HG03139 (cell line): ENCODE measurements around the gene PLA2G1B.
"Not testable (repeated sequence)": the region's sequence is repeated elsewhere in the genome, so short reads cannot be mapped to it uniquely, and the experiment has no call there.

Experiments used
- ATAC-seq: cut with Tn5 transposase; IDR thresholded peaks from one replicate; pipeline ENCODE4 v1.9.1; 2021; ENCODE audit not compliant: unreplicated experiment

Gene PLA2G1B

DNA sequence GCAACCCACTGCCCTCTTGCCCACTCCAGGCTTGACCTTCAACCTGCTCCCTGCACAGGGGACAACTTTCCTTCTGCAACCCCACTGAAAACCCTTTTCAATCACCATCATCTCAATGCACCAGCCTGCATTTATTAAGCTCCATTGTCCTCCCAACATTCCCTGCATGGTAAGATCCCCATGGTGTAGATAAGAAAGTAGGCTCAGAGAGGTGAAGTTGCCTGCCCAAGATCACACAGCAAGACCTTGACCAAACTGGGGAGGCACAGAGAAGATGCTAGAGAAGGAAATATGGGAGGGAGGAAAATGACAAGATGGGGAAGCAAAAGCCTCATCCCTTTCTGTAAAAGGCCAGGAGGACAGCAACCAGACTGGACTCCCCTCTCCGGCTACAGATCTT, 31.5 kb upstream of the PLA2G1B start:
- no peak for ATAC-seq

- no peak for ATAC-seq
These were observed 31.0 kb upstream of the PLA2G1B start for GRCh38 chr12:120358412-120359100.

DNA sequence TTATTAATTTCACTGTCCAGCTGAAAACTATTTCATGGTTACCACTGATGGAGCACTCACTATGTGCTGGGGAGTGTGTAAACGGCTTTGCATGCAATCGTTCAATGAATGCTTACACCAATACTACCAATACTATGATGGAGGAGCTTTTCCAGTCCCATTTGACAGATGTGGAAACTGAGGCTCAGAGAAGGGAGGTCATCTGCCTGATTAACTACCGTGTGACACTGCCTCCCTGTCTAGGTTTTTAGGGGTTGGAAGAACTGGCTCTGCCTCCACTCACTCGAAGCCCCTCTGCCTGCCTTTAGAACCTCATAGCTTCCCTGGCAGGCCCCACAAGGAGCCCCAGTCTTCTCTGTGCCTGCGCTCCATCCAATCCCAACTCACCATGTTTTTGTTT, 29.5 kb upstream of the PLA2G1B start:
- ATAC-seq, result no peak

DNA sequence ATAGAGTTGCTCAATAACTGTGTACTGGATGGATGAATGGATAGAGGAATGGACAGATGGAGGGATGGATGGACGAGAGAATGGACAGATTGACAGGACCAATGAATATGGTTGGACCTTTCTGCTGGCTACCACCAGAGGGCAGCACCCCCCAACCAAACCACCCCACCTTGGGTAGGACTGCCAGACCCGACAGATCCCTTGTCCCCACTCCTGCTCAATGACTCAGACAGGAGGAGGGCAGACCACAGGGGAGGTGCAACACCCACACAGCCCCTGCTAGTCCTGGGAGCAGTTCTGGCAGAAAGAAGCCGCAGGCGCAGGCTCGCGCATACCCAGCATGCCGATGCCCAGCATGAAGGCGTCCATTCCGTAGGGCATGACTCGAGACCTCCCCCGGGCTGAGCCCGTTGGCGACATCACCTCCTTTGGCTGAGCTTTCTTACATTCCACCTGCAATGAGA, 29.0 kb upstream of the PLA2G1B start:
- ATAC-seq, result no peak

GRCh38 chr12:120353556-120354317, 26.2 kb upstream of the PLA2G1B start:
- no peak for ATAC-seq

DNA sequence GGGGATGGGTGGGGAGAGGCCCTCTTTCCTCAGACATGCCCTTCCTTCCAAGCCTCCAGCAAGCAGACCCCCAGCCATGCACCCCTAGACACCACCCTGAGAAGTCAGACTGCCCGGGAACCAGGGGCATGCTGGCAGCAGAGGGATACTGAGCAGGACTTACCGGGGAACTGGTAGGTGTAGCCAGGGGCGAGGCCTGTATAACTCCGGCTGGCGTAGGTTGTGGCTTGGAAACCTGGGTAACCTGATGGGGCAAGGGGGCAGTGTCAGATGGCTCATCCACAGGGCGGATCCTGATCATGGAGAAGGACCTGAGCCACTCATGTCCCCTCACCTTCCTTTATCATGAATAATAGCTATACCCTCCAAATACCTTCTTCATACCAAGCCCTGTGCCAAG, 25.6 kb upstream of the PLA2G1B start:
- no peak for ATAC-seq

GRCh38 chr12:120352117-120352516, 24.5 kb upstream of the PLA2G1B start:
- no peak for ATAC-seq

DNA sequence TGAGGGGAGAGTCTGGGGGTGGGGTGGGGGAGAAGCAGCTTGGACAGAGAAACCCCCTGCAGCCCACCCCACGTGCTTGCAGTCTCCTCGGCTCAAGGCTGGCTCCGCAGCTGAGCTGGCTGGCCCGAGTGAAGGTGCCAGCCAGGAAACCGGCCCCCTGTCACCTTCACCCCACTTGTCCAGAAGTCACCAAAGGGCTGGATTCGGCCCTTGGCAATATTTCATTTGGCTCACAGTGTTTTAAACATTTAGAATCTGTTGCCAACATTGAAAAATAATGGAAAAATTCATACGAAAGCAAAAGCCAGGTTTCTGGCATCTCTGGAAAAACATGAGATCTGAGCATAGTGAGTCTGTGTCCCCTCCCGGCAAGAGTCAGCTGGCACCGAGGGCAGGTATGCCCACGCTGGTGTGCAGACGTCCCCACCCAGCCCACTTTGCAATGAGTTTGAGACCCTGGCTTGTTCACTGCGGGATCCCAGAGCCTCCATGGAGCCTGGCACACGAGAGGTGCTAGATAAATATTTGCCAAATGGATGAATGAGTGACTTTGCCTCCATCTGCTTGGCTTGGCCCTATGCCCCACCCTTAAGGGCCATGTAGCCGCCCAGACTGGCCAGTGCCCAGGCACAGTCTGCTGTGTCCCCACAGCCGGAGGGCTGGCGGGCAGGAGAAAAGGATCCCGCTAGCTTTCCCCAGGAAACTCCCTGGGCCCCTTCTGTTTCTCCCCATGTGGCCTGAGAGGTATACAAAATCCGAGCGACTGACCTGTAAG, 23.2 kb upstream of the PLA2G1B start:
- ATAC-seq, result no peak

DNA sequence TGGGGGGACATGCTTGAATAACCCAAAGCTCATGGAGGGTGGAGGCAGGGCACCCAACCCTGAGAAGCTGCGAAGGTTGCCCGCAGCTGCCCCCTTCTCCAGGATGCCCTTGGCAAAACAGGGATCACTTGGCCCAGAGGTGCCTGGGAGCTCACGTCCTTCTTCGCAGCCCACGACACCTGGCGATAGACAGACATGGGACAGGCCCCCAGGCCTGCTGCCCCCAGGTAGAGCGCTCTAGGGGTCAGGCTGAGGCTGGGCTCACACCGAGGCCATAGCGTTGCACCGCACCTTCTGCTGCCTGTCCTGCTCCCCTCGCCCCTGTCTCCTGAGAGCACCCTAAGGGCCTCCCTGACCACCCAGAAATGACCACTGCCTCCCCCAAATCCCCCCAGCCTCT, 20.2 kb upstream of the PLA2G1B start:
- no peak for ATAC-seq

DNA sequence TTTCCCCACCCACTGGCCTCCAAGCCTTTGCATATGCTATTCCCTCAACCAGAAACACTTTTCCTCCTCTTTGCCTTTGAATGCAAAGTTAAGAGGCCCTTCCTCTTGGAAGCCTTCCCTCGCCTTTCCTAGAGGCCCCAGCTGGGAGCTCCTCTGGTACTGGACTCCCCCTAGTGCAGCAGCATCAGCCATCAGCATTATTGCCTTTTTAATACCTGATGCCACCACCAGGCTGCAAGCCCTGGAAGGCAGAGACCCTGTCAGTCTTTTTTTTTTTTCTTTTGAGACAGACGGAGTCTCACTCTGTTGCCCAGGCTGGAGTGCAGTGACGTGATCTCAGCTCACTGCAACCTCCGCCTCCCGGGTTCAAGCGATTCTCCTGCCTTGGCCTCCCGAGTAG, 19.1 kb upstream of the PLA2G1B start:
- ATAC-seq, result no peak

DNA sequence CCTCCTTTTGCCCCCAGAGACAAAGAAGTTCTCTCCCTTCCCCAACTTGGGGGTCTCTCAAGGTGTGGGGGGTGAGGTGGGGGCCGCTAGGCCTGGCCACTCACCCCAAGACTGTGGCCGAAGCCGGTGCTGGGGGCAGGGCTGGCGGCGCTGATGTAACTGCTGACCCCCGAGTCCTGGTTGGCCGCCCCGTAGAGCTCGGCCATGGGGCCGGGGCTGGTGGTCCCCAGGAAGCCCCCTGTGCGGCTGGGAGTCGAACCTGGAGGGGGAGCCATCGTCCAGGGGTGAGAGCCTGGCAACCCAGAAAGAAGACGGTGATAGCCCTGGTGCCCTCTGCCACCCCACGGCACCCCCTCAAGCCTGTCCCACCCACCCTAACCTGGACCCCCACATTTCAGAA, 18.5 kb upstream of the PLA2G1B start:
- ATAC-seq, result no peak

DNA sequence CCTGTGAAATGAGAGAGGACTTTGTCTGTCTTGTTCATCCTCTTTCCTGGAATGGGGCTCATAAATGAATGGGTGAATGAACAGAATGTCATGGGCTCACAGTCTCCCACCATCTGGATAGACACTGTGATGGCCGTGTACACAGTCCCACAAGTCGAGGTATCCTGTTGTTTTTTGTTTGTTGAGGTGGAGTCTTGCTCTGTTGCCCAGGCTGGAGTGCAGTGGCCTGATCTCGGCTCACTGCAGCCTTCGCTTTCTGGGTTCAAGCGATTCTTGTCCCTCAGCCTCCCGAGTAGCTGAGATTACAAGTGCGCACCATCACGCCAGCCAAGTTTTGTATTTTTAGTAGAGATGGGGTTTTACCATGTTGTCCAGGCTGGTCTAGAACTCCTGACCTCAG, 16.1 kb upstream of the PLA2G1B start:
- ATAC-seq, result no peak

DNA sequence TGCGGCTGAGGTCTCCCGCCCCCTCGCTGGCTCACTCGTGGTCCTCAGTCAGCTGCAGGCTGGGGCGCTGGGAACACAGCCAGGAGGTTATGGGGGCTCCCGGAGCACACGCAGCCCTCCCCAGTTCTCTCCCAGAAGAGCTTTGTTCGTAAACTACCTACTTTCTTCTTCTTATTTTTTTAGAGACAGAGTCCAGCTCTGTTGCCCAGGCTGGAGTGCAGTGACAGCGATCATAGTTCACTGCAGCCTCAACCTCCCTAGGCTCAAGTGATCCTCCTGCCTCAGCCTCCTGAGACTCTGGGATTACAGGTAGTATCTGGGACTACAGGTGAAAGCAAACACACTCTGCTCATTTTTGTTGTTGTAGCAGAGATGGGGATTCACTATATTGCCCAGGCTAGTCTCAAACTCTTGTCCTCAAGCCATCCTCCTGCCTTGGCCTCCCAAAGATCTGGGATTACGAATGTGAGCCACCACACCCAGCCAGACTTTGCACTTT, 15.5 kb upstream of the PLA2G1B start:
- ATAC-seq, result no peak

- no peak for ATAC-seq
These were observed 14.8 kb upstream of the PLA2G1B start for GRCh38 chr12:120342175-120343038.

- no peak for ATAC-seq
These were observed 11.7 kb upstream of the PLA2G1B start for GRCh38 chr12:120339256-120339655.

GRCh38 chr12:120337730-120338129, 10.2 kb upstream of the PLA2G1B start:
- ATAC-seq, result no peak

- ATAC-seq, result not testable (repeated sequence)
These were observed 8.8 kb upstream of the PLA2G1B start for GRCh38 chr12:120336392-120336791.

GRCh38 chr12:120335447-120335846, 7.9 kb upstream of the PLA2G1B start:
- not testable (repeated sequence) for ATAC-seq

- ATAC-seq, result no peak
These were observed 4.9 kb upstream of the PLA2G1B start for GRCh38 chr12:120332523-120332922.

- ATAC-seq, result no peak
These were observed 4.5 kb upstream of the PLA2G1B start for GRCh38 chr12:120332041-120332440.

- no peak for ATAC-seq
These were observed 3.8 kb upstream of the PLA2G1B start for GRCh38 chr12:120331390-120331789.
